Urinary bladder (tissue), 4 donors: Measurements from ENCODE around the gene FMN1. TPM values are rescaled to one million over a fixed set of nuclear protein-coding genes. Genes with fewer than 3 reads are reported as not detected.

Experiments
- DNase-seq: peaks from one replicate; pipeline ENCODE4 v3.0.0-alpha.2; 2015; ENCODE audit errors: extremely low spot score
- H3K27ac ChIP-seq: one replicate; pipeline ENCODE4 v1.5.1; 2013; ENCODE audit warnings: low read depth, mild to moderate bottlenecking, moderate library complexity
- H3K36me3 ChIP-seq: one replicate; pipeline ENCODE4 v1.6.1; 2013; ENCODE audit warnings: mild to moderate bottlenecking, moderate library complexity; ENCODE audit not compliant: insufficient read depth
- H3K4me1 ChIP-seq: one replicate; pipeline ENCODE4 v1.6.1; 2013; ENCODE audit warnings: mild to moderate bottlenecking, moderate library complexity; ENCODE audit not compliant: insufficient read depth
- H3K4me3 ChIP-seq: one replicate; pipeline ENCODE4 v1.5.1; 2013; ENCODE audit warnings: low read depth, low read length
- WGBS: extraction: QIAGEN DNeasy Blood & Tissue Kit; methylation state at CpG from one replicate; pipeline ENCODE4 v1.1.7; 2013; 5-methylcytosine and 5-hydroxymethylcytosine counted together
- polyA plus RNA-seq: library from polyadenylated mRNA; stranded (reverse); fragments of 200-250 nt; gene quantifications from one replicate; pipeline ENCODE4 v1.2.3, GENCODE V29; 2013
- total RNA-seq: library from RNA; depleted of rRNA; stranded (reverse); fragments of >200 nt; gene quantifications from one replicate; pipeline ENCODE4 v1.2.3, GENCODE V29; 2014
- donor health status: healthy with polysubstance abuse.
- donor health status: healthy.

The FMN1 gene
- total and polyA plus RNA-seq, 2 donors, result 0.95 to 6.2 TPM

- no peak overlapping the region for H3K27ac ChIP-seq
- H3K36me3 ChIP-seq, result no peaks in the 10 kb centered on the region
- 87% methylated on average over 4 of the region's 4 CpGs for WGBS
- no peak for DNase-seq
- H3K4me3 ChIP-seq, result no peak overlapping the region
- H3K4me1 ChIP-seq, result no peaks in the 10 kb centered on the region
Observed at GRCh38 chr15:32778391-32779176, 415.9 kb downstream of the FMN1 start.

- 83% methylated on average over 3 of the region's 3 CpGs for WGBS
- Histone ChIP-seq H3K27ac (no peak overlapping the region), H3K4me1 (no peaks in the 10 kb centered on the region), H3K4me3 (no peak overlapping the region), H3K36me3 (no peaks in the 10 kb centered on the region)
- DNase-seq, result no peak
Observed at GRCh38 chr15:32775103-32775502, 419.4 kb downstream of the FMN1 start.

GRCh38 chr15:32774022-32774421 lies 420.5 kb downstream of the FMN1 start:
- Histone ChIP-seq H3K4me1 (no peaks in the 10 kb centered on the region), H3K27ac (no peak overlapping the region), H3K36me3 (no peaks in the 10 kb centered on the region), H3K4me3 (no peak overlapping the region)
- WGBS, result 73% methylated on average over 4 of the region's 4 CpGs
- DNase-seq, result no peak

GRCh38 chr15:32767236-32767635 lies 427.3 kb downstream of the FMN1 start:
- Histone ChIP-seq H3K4me3 (no peak overlapping the region), H3K27ac (no peak overlapping the region), H3K4me1 (no peaks in the 10 kb centered on the region), H3K36me3 (no peaks in the 10 kb centered on the region)
- no peak for DNase-seq
- WGBS, result 94% methylated on average over 1 of the region's 1 CpG

GRCh38 chr15:32766101-32766500 lies 428.4 kb downstream of the FMN1 start:
- H3K36me3 ChIP-seq, result no peaks in the 10 kb centered on the region
- H3K4me3 ChIP-seq, result no peak overlapping the region
- no peak for DNase-seq
- 77% methylated on average over 3 of the region's 3 CpGs for WGBS
- no peak overlapping the region for H3K27ac ChIP-seq
- H3K4me1 ChIP-seq, result no peaks in the 10 kb centered on the region

GRCh38 chr15:32765236-32765635 lies 429.3 kb downstream of the FMN1 start:
- Histone ChIP-seq H3K27ac (no peak overlapping the region), H3K4me1 (no peaks in the 10 kb centered on the region), H3K4me3 (no peak overlapping the region), H3K36me3 (no peaks in the 10 kb centered on the region)
- WGBS, result 67% methylated on average over 4 of the region's 4 CpGs
- no peak for DNase-seq

GRCh38 chr15:32763295-32763694 lies 431.2 kb downstream of the FMN1 start:
- Histone ChIP-seq H3K27ac (no peak overlapping the region), H3K4me3 (no peak overlapping the region), H3K36me3 (no peaks in the 10 kb centered on the region), H3K4me1 (no peaks in the 10 kb centered on the region)
- 86% methylated on average over 1 of the region's 1 CpG for WGBS
- no peak for DNase-seq

- 79% methylated on average over 2 of the region's 2 CpGs for whole genome bisulfite sequencing
- Histone ChIP-seq H3K27ac (no peak overlapping the region), H3K4me1 (no peaks in the 10 kb centered on the region), H3K36me3 (no peaks in the 10 kb centered on the region), H3K4me3 (no peak overlapping the region)
- no peak for DNase-seq
Observed at GRCh38 chr15:32757426-32757825, 437.1 kb downstream of the FMN1 start.

GRCh38 chr15:32750979-32751378 lies 443.5 kb downstream of the FMN1 start:
- H3K36me3 ChIP-seq, result no peaks in the 10 kb centered on the region
- H3K4me3 ChIP-seq, result no peak overlapping the region
- DNase-seq, result no peak
- 62% methylated on average over 3 of the region's 3 CpGs for WGBS
- no peaks in the 10 kb centered on the region for H3K4me1 ChIP-seq
- no peak overlapping the region for H3K27ac ChIP-seq

GRCh38 chr15:32747921-32748342 lies 446.6 kb downstream of the FMN1 start:
- 82% methylated on average over 4 of the region's 4 CpGs for WGBS
- no peaks in the 10 kb centered on the region for H3K4me1 ChIP-seq
- no peak for DNase-seq
- no peaks in the 10 kb centered on the region for H3K36me3 ChIP-seq
- no peak overlapping the region for H3K4me3 ChIP-seq
- no peak overlapping the region for H3K27ac ChIP-seq

- Histone ChIP-seq H3K4me3 (no peak overlapping the region), H3K27ac (no peak overlapping the region), H3K36me3 (no peaks in the 10 kb centered on the region), H3K4me1 (no peaks in the 10 kb centered on the region)
- WGBS, result 81% methylated on average over 4 of the region's 4 CpGs
- DNase-seq, result no peak
Observed at GRCh38 chr15:32746116-32746857, 448.2 kb downstream of the FMN1 start.

GRCh38 chr15:32743411-32744140 lies 450.9 kb downstream of the FMN1 start:
- H3K36me3 ChIP-seq, result no peaks in the 10 kb centered on the region
- 56% methylated on average over 5 of the region's 5 CpGs for WGBS
- H3K4me3 ChIP-seq, result no peak overlapping the region
- no peak for DNase-seq
- H3K27ac ChIP-seq, result no peak overlapping the region
- H3K4me1 ChIP-seq, result no peaks in the 10 kb centered on the region

- 63% methylated on average over 1 of the region's 1 CpG for WGBS
- no peak for DNase-seq
Observed at GRCh38 chr15:32739522-32740063, 454.9 kb downstream of the FMN1 start.

More at GRCh38 chr15:32739522-32740063, 454.9 kb downstream of the FMN1 start:
- Histone ChIP-seq H3K4me1 (no peaks in the 10 kb centered on the region), H3K27ac (no peak overlapping the region), H3K4me3 (no peak overlapping the region), H3K36me3 (no peaks in the 10 kb centered on the region)
